ENCODE measurements around the gene FOXR1. TPM values are rescaled to one million over a fixed set of nuclear protein-coding genes. Genes with fewer than 3 reads are reported as not detected.
"Not testable (repeated sequence)": the region's sequence is repeated elsewhere in the genome, so short reads cannot be mapped to it uniquely, and the experiment has no call there.

The FOXR1 gene
- total and polyA plus RNA-seq, 2 of the 8 experiments (the other 6 are each of a cell fraction or from before 2014, with no cell fraction given): not detected

DNA sequence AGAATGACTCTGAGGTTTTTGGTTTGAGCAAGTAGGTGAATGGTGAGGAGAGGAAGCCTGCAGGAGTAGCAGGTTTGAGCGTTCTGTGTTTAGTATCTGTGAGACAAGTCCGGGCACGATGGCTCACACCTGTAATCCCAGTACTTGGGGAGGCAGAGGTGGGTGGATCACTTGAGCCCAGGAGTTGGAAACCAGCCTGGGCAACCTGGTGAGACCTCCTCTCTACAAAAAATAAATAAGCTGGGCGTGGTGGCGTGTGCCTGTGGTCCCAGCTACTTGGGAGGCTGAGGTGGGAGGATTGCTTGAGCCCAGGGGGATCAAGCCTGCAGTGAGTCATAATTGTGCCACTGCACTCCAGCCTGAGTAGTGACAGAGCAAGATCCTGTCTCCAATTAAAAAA is 16.7 kb downstream of the FOXR1 start (continued):
- TF ChIP-seq RFX5 (IDR thresholded peaks at IDR 0.05; ENCODE audit: borderline replicate concordance, low read depth, low read length): no peak
- TF ChIP-seq KDM5A (IDR thresholded peaks at IDR 0.05; ENCODE audit: low read length): no peak
- TF ChIP-seq SP1 (IDR thresholded peaks at IDR 0.05; ENCODE audit: low read depth, low read length): no peak

DNA sequence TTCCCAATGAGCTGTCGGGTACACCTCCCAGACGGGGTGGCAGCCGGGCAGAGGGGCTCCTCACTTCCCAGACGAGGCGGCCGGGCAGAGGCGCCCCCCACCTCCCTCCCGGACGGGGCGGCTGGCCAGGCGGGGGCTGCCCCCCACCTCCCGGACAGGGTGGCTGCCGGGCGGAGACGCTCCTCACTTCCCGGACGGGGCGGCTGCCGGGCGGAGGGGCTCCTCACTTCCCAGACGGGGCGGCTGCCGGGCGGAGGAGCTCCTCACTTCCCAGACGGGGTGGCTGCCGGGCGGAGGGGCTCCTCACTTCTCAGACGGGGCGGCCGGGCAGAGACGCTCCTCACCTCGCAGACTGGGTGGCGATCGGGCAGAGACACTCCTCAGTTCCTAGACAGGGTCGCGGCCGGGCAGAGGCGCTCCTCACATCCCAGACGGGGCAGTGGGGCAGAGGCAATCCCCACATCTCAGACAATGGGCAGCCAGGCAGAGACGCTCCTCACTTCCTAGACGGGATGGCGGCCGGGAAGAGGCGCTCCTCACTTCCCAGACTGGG is 20.0 kb downstream of the FOXR1 start:
- H2BK5ac ChIP-seq (ENCODE audit: low read depth, low read length); CTCF ChIA-PET (ENCODE audit: partially characterized antibody); H3K4me1 ChIP-seq (replicated peaks in 1 of 4; ENCODE audit: control insufficient read depth in 3 of 4, insufficient read depth in 4 of 4, low read length in 3 of 4); H2AK5ac ChIP-seq (ENCODE audit: low read depth, low read length); H3K4me3 ChIP-seq (ENCODE audit: extremely low read depth in 1 of 4, insufficient read depth in 2 of 4, low read depth in 3 of 4, low read length in 4 of 4); H4K8ac ChIP-seq (ENCODE audit: extremely low read depth, insufficient read depth, low read length); DNase-seq (ENCODE audit: low read depth in 1 of 2, low spot score in 2 of 2); H2BK12ac ChIP-seq (ENCODE audit: low read depth, low read length); H3K79me2 ChIP-seq (ENCODE audit: control insufficient read depth in 1 of 2, insufficient read depth in 2 of 2, low read length in 2 of 2); H4K5ac ChIP-seq (ENCODE audit: insufficient read length, low read depth, low read length); H2BK15ac ChIP-seq (ENCODE audit: low read length); H2BK120ac ChIP-seq (replicated peaks; ENCODE audit: low read depth, low read length); H3K14ac ChIP-seq (ENCODE audit: insufficient read length); FAIRE-seq; H3K9me3 ChIP-seq (ENCODE audit: insufficient read depth in 2 of 2, low read depth in 1 of 2, low read length in 1 of 2); H4K91ac ChIP-seq (replicated peaks; ENCODE audit: insufficient read length, low read length); H3K79me1 ChIP-seq (ENCODE audit: low read depth, low read length); H4K20me1 ChIP-seq (replicated peaks in 1 of 2; ENCODE audit: control insufficient read depth in 1 of 2, insufficient read depth in 2 of 2, low read length in 2 of 2); H3K23ac ChIP-seq (ENCODE audit: insufficient read length); H3K36me3 ChIP-seq (ENCODE audit: control insufficient read depth in 2 of 4, insufficient read depth in 4 of 4, low read length in 3 of 4); H3K18ac ChIP-seq (ENCODE audit: extremely low read depth, low read length); H3K9ac ChIP-seq (replicated peaks in 1 of 4; ENCODE audit: extremely low read depth in 1 of 4, low read depth in 3 of 4, low read length in 3 of 4); H3K56ac ChIP-seq (replicated peaks; ENCODE audit: insufficient read length, low read depth, low read length); H3K27me3 ChIP-seq (replicated peaks in 1 of 4; ENCODE audit: control insufficient read depth in 3 of 4, extremely low read depth in 1 of 4, insufficient read depth in 3 of 4, low read length in 3 of 4); H3K23me2 ChIP-seq (ENCODE audit: low read depth, low read length); H3K4ac ChIP-seq (replicated peaks; ENCODE audit: insufficient read length, low read depth, low read length); POLR2A ChIA-PET (ENCODE audit: partially characterized antibody); H2AFZ ChIP-seq (ENCODE audit: low read length); H3K27ac ChIP-seq (ENCODE audit: low read depth, low read length); H2BK20ac ChIP-seq (ENCODE audit: low read length); H3K4me2 ChIP-seq (ENCODE audit: insufficient read depth in 1 of 2, low read depth in 2 of 2, low read length in 2 of 2): not testable (repeated sequence)
- 100% methylated on average over 3 of the region's 44 CpGs; no CpG with 5 or more reads in 1 of the 2 experiments for WGBS, 2 experiments (ENCODE audit: extremely low coverage in 1 of 2, insufficient coverage in 1 of 2, insufficient read length in 1 of 2, insufficient replicate concordance in 2 of 2, low coverage in 1 of 2, low lambda C conversion rate in 2 of 2, missing lambda C conversion rate in 1 of 2)

Data from H1 (cell line).